Chondrocyte (in vitro differentiated cells): ENCODE data around the gene CAPN13. TPM values are rescaled to one million over a fixed set of nuclear protein-coding genes. Genes with fewer than 3 reads are reported as not detected.

Experiments
- DNase-seq: peaks from one replicate; pipeline ENCODE4 v3.0.0; 2021; ENCODE audit warnings: mixed read lengths, low spot score
- H3K27ac Mint-ChIP-seq: one replicate; pipeline ENCODE4 v1.8.0; 2021; ENCODE audit warnings: mild to moderate bottlenecking, moderate library complexity, mixed read lengths; ENCODE audit not compliant: unreplicated experiment
- H3K27me3 Mint-ChIP-seq: 2 replicates; pipeline ENCODE4 v1.8.0; 2021; ENCODE audit warnings: low read depth, mixed read lengths
- H3K36me3 Mint-ChIP-seq: 2 replicates; pipeline ENCODE4 v1.8.0; 2021; ENCODE audit warnings: low read depth, mixed read lengths
- H3K4me1 Mint-ChIP-seq: 2 replicates; pipeline ENCODE4 v1.8.0; 2021; ENCODE audit warnings: low read depth, mild to moderate bottlenecking, mixed read lengths
- H3K4me3 Mint-ChIP-seq: one replicate; pipeline ENCODE4 v1.8.0; 2021; ENCODE audit warnings: mild to moderate bottlenecking, moderate library complexity, mixed read lengths; ENCODE audit not compliant: unreplicated experiment
- H3K9me3 Mint-ChIP-seq: 2 replicates; pipeline ENCODE4 v1.8.0; 2021; ENCODE audit warnings: low read depth, mixed read lengths
- CTCF ChIP-seq: fragments of 200-600 bp; sonication (generic); IDR thresholded peaks from 2 replicates; pipeline ENCODE4 v1.5.0; 2021; ENCODE audit warnings: antibody characterized with exemption, mild to moderate bottlenecking, moderate library complexity
- total RNA-seq: library from RNA; stranded (reverse); gene quantifications from 3 replicates; pipeline ENCODE4 v1.2.1, GENCODE V29; 2021

The CAPN13 gene
- total RNA-seq, 1 donor from 2014 or later, result not detected

DNA sequence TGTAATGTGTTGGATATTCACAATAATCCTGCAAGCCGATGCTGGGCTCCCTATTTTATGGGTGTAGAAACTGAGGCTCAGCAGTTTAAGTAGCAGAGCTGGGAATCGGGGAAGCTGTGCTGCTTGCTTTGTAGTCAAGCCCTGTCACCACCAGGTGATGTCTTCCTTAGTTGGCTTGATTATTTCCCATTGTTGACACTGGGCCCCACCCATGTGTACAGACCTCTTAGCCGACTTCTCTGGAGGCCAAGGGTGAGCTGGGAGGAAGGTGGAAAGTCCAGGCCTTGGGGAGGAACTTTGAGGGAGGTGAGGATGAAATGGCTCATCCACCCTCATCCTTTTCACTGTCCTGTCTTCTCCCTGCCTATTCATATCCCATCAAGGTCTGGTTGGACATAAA lies 60.0 kb downstream of the CAPN13 start:
- H3K27me3 Mint-ChIP-seq, result peaks cover 21% of the 10 kb centered on the region
- no peaks in the 10 kb centered on the region for H3K36me3 Mint-ChIP-seq
- no peak for DNase-seq
- no peak for TF ChIP-seq CTCF
- no peaks in the 10 kb centered on the region for H3K9me3 Mint-ChIP-seq
- H3K4me3 Mint-ChIP-seq, result no peak overlapping the region
- H3K27ac Mint-ChIP-seq, result no peak overlapping the region
- H3K4me1 Mint-ChIP-seq, result no peaks in the 10 kb centered on the region

- Mint-ChIP-seq H3K4me1 (no peaks in the 10 kb centered on the region), H3K36me3 (no peaks in the 10 kb centered on the region), H3K9me3 (no peaks in the 10 kb centered on the region), H3K4me3 (no peak overlapping the region), H3K27me3 (peaks cover 14% of the 10 kb centered on the region), H3K27ac (no peak overlapping the region)
- no peak for DNase-seq
- TF ChIP-seq CTCF, result no peak
Observed at GRCh38 chr2:30744823-30745222, 62.4 kb downstream of the CAPN13 start.

- Mint-ChIP-seq H3K27ac (no peak overlapping the region), H3K27me3 (peaks cover 24% of the 10 kb centered on the region), H3K36me3 (no peaks in the 10 kb centered on the region), H3K4me1 (no peaks in the 10 kb centered on the region), H3K4me3 (no peak overlapping the region), H3K9me3 (no peaks in the 10 kb centered on the region)
- no peak for DNase-seq
- TF ChIP-seq CTCF, result no peak
Observed at GRCh38 chr2:30741576-30741975, 65.7 kb downstream of the CAPN13 start.

- TF ChIP-seq CTCF, result no peak
- Mint-ChIP-seq H3K27me3 (peaks cover 33% of the 10 kb centered on the region), H3K36me3 (no peaks in the 10 kb centered on the region), H3K4me1 (no peaks in the 10 kb centered on the region), H3K4me3 (no peak overlapping the region), H3K27ac (no peak overlapping the region), H3K9me3 (no peaks in the 10 kb centered on the region)
- DNase-seq, result no peak
Observed at GRCh38 chr2:30738141-30738911, 68.9 kb downstream of the CAPN13 start.

DNA sequence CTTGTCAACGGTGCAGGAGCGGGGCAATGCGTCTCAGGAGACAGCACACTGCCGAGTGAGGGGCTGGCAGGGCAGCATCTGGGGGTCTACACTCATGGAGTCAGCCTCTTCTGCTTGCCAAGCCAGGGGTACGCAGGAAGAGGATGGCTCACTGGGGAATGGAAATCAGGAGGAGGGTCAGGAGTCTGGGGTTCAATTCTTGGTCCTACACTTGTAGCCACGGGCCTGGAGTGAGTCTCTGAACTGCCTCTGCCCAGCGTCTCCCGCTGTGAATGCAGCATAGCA lies 70.0 kb downstream of the CAPN13 start:
- DNase-seq, result no peak
- Mint-ChIP-seq H3K36me3 (no peaks in the 10 kb centered on the region), H3K4me3 (no peak overlapping the region), H3K27ac (no peak overlapping the region), H3K27me3 (peaks cover 40% of the 10 kb centered on the region), H3K9me3 (no peaks in the 10 kb centered on the region), H3K4me1 (no peaks in the 10 kb centered on the region)
- TF ChIP-seq CTCF, result no peak
